GM19438 (cell line): ENCODE results near the gene RFC1.
"Not testable (repeated sequence)": the region's sequence is repeated elsewhere in the genome, so short reads cannot be mapped to it uniquely, and the experiment has no call there.

Experiments used
- ATAC-seq: cut with Tn5 transposase; IDR thresholded peaks from one replicate; pipeline ENCODE4 v1.9.1; 2021; ENCODE audit warnings: low read depth; ENCODE audit not compliant: unreplicated experiment

The RFC1 gene

GRCh38 chr4:39353478-39354253 is 12.5 kb downstream of the RFC1 start:
- ATAC-seq: peak; percentile 67

- not testable (repeated sequence) for ATAC-seq
Measured at GRCh38 chr4:39353149-39353477, 13.0 kb downstream of the RFC1 start.

- no peak for ATAC-seq
Measured at GRCh38 chr4:39349326-39349725, 16.8 kb downstream of the RFC1 start.

DNA sequence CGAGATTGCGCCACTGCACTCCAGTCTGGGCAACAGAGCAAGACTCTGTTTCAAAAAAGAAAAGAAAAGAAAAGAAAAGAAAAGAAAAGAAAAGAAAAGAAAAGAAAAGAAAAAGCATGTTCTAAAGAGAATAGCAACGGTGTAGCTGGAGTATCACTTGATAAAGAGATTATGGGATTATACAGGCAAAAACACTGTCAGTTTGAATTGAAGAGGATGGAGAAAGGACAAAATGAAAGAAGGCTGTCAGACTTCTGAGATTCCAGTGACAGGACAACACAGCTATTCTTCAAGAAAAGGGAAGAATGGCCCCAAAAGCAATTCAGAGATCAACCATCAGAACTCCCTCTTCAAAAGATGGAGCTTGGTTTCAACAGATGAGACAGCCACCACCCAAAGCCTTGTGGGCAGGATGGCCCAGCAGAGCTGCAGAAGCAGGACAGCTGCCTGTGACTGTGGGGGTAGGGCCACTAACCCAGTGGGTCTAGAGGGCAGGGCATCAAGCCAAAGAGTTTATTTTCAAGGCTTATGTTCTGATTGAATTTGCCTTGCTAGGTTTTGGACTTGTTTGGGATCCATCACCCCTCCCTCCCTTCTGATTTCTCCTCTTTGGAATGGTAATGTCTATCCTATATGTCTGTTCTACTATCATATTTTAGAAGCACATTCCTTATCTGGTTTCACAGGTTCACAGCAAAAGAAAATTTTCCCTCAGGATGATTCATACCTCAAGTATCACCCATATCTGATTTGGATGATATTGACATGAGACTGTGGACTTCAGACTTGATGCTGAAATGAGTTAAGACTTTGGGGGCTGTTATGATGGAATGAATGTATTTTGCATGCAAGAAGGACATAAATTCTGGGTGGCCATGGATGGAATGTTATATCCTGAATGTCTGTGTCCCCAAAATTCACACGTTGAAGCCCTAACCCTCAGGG is 17.5 kb downstream of the RFC1 start:
- ATAC-seq: no peak

DNA sequence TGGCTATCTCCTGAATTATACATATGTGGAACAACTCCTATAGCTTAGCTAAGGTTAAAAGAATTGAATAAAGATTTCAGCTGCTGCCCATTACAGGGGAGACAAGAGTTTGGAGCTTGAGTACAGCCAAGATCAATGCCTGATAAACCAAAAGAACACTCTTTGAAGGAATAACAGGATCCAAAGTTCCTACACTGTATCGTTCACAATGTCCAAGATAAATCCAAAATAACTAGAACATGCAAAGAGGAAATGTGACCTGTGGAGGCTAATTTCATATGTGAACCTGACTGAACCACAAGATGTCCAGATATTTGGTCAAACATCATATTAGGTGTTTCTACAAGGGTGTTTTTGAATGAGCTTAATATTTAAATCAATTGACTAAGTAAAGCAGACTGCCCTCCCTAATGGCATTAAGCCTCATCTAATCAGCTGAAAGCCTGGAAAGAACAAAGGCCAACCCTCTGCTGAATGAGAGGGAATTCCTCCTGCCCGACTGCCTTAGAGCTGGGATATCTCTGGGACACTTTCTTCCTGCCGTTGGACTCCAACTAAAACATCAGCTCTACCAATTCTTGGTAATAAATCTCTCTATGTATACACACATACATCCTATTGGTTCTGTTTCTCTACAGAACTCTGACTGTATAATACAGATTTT is 19.2 kb downstream of the RFC1 start:
- no peak for ATAC-seq

- ATAC-seq: no peak
Measured at GRCh38 chr4:39342731-39343130, 23.4 kb downstream of the RFC1 start.

GRCh38 chr4:39341075-39341725 is 25.0 kb downstream of the RFC1 start:
- ATAC-seq: no peak

DNA sequence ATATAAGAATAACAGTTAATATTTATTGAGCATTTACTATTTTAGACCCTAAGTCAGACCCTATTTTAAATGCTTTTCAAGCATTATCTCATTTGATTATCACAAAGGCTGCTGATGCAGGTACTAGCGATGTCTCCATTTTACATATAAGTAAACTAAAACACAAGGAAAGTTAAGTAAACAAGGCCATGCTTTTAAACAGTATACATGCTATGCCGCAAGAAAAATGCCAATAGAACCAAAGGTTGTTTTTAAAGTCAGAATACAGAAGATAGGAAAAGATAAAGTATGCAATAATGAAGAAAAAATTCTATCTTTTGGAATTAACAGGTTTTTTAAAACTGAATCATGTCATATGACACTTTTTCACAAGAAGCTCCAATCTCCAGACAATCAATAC is 26.2 kb downstream of the RFC1 start:
- ATAC-seq: no peak

- ATAC-seq: no peak
Measured at GRCh38 chr4:39337841-39338240, 28.3 kb downstream of the RFC1 start.

DNA sequence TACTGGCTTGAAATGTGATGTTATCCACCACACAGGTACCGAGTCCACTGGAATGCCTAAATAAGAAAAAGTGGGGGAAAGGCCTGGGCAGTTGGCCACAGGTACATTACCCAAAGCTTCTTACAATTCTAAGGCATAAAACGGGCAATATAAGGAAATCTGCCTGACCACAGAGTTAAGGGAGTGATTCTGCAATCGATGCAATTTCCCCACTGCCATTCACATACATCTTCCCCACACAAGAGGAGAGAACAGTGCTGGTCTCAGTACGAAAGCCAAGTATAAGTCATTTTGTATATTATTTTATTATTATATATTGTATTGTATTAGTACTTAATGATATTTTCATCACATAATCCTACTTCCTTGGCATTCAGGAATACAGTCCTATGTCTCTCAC is 30.6 kb downstream of the RFC1 start:
- no peak for ATAC-seq

- no peak for ATAC-seq
Measured at GRCh38 chr4:39331191-39331590, 35.0 kb downstream of the RFC1 start.

GRCh38 chr4:39330353-39330752 is 35.8 kb downstream of the RFC1 start:
- no peak for ATAC-seq

- no peak for ATAC-seq
Measured at GRCh38 chr4:39326468-39326977, 39.6 kb downstream of the RFC1 start.

DNA sequence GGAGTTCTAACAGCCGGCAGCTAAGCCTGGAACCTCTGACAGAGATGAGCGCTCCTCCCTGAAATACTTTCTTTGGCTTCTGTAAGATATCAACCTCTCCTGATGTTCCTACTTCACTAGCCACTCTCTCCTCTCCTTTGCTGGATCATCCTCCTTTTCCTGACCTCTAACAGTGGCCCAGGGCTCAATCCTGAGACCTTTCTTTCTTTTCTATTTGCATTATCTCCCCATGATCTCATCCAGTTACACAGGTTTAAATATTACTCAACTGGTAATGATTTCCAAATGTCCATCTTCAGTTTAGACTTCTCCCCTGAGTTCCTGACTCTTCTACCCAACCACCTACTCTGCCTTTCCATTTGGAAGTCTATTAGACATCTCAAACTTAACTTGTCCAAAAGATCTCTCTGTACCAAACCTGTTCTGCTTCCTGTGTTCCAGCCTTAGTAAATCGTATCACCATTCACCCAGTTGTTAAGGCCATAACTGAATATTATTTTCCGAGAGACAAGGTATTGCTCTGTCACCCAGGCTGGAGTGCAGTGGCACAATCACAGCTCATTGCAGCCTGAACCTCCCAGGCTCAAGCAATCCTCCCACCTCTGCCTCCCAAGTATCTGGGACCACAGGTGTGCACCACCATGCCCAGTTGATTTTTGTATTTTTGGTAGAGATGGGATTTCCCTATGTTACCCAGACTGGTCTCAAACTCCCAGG is 41.1 kb downstream of the RFC1 start:
- ATAC-seq: no peak

GRCh38 chr4:39324446-39324845 is 41.7 kb downstream of the RFC1 start:
- no peak for ATAC-seq

DNA sequence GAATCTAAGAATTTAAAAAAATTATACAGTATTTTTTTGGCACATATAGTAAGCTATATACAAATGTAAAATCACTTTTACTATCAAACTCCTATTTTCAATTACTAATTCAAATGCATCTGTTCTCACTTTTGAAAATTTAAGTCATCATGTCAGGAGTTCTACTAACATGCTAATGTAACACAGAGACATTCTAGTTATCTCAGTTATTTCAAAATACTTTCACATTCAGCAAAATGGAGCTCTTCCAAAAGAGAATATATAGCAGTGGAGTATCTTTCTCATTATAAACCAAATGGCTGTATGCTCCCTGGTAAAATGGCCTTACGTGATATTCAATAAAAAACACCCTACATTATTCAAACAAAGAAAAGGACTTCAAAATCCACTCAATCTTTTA is 42.3 kb downstream of the RFC1 start:
- ATAC-seq: no peak

GRCh38 chr4:39320381-39321115 is 45.6 kb downstream of the RFC1 start:
- no peak for ATAC-seq

- ATAC-seq: no peak
Measured at GRCh38 chr4:39319676-39320075, 46.5 kb downstream of the RFC1 start.

GRCh38 chr4:39312816-39313215 is 53.3 kb downstream of the RFC1 start:
- no peak for ATAC-seq
